HepG2 (cell line): Measurements from ENCODE around the gene HBS1L. TPM values are rescaled to one million over a fixed set of nuclear protein-coding genes. Genes with fewer than 3 reads are reported as not detected.
A peak's percentile ranks its signal among the peaks of the same experiment; 100 is the strongest.

ENCODE experiments used
- JUNB ChIP-seq: sonication (generic); formaldehyde crosslinking; IDR thresholded peaks from 2 replicates; pipeline ENCODE4 v1.8.0; 2022; ENCODE audit warnings: missing genetic modification reagents, mild to moderate bottlenecking, borderline replicate concordance
- RBM22 ChIP-seq: fragments of 200-400 bp; formaldehyde crosslinking; optimal IDR thresholded peaks from 2 replicates; pipeline ENCODE3; 2017; ENCODE audit warnings: mild to moderate bottlenecking, low read length, moderate library complexity
- RORA ChIP-seq: sonication (generic); formaldehyde crosslinking; IDR thresholded peaks from 2 replicates; pipeline ENCODE4 v1.5.0; 2020; ENCODE audit warnings: mild to moderate bottlenecking, missing genetic modification reagents, moderate library complexity
- SIN3A ChIP-seq: IDR thresholded peaks from 2 replicates; pipeline ENCODE4 v1.6.1; 2011; ENCODE audit warnings: low read depth, mild to moderate bottlenecking, control low read depth, low read length, borderline replicate concordance
- SMARCC2 ChIP-seq: fragments of 450-650 bp; IDR thresholded peaks from 2 replicates; pipeline ENCODE4 v1.6.1; 2017; ENCODE audit warnings: antibody characterized with exemption, mild to moderate bottlenecking
- TCF12 ChIP-seq, 2 experiments: fragments of 450-650 bp in 1 of 2; sonication (generic) in 1 of 2; formaldehyde crosslinking in 1 of 2; IDR thresholded peaks; 2 replicates each; pipeline versions ENCODE4 v1.6.1 to v1.8.0; 2017 to 2022; ENCODE audit warnings: antibody characterized with exemption in 1 of 2, mild to moderate bottlenecking in 1 of 2, missing genetic modification reagents in 1 of 2, moderate library complexity in 1 of 2
- TCF7 ChIP-seq: sonication (generic); IDR thresholded peaks from 2 replicates; pipeline ENCODE4 v1.6.1; 2016; ENCODE audit warnings: antibody characterized with exemption, low read depth
- ZNF124 ChIP-seq: sonication (generic); formaldehyde crosslinking; IDR thresholded peaks from 2 replicates; pipeline ENCODE4 v1.4.0; 2020; ENCODE audit warnings: missing genetic modification reagents
- ZNF282 ChIP-seq: fragments of 450-650 bp; IDR thresholded peaks from 2 replicates; pipeline ENCODE4 v1.6.1; 2018; ENCODE audit not compliant: partially characterized antibody
- ZNF749 ChIP-seq: sonication (generic); formaldehyde crosslinking; IDR thresholded peaks from 2 replicates; pipeline ENCODE4 v1.8.0; 2022; ENCODE audit warnings: mild to moderate bottlenecking, missing genetic modification reagents, moderate library complexity, borderline replicate concordance
- ZNF773 ChIP-seq: sonication (generic); formaldehyde crosslinking; IDR thresholded peaks from 2 replicates; pipeline ENCODE4 v1.4.0; 2020; ENCODE audit warnings: missing genetic modification reagents, borderline replicate concordance
- ZNF788 ChIP-seq: sonication (generic); formaldehyde crosslinking; IDR thresholded peaks from 2 replicates; pipeline ENCODE4 v1.5.0; 2020; ENCODE audit warnings: mild to moderate bottlenecking, missing genetic modification reagents, borderline replicate concordance
- polyA plus RNA-seq, 8 experiments: library from polyadenylated mRNA; depleted of rRNA in 3 of 8; stranded (reverse) in 7 of 8; unstranded in 1 of 8; fragments of >200 nt; fragmentation: Illumina TruSeq in 4 of 8; extraction: Trizol in 4 of 8; gene quantifications; 2 replicates each; pipeline versions ENCODE4 v1.2.1 to v1.2.3, GENCODE V29; 2011 to 2016; ENCODE audit warnings: low read depth in 4 of 8, missing spikeins in 1 of 8, mixed read lengths in 1 of 8; ENCODE audit not compliant: insufficient read depth in 1 of 8
- total RNA-seq, 5 experiments: library from RNA; depleted of rRNA; stranded (reverse); fragments of >200 nt; fragmentation: Illumina TruSeq; extraction: Trizol; gene quantifications; 2 replicates each; pipeline ENCODE4 v1.2.3, GENCODE V29; 2016; ENCODE audit warnings: low read depth in 1 of 5
- TF ChIP-seq, protein P1 (sequence below): sonication (generic); formaldehyde crosslinking; IDR thresholded peaks from 2 replicates; pipeline ENCODE4 v1.8.1; 2022; ENCODE audit warnings: low read depth, mild to moderate bottlenecking, missing genetic modification reagents
- TF ChIP-seq, protein P2 (sequence below): sonication (generic); formaldehyde crosslinking; IDR thresholded peaks from 2 replicates; pipeline ENCODE4 v1.4.0; 2020; ENCODE audit warnings: low read depth, mild to moderate bottlenecking, missing genetic modification reagents
- TF ChIP-seq, protein P3 (sequence below): sonication (generic); formaldehyde crosslinking; conservative IDR thresholded peaks from 2 replicates; pipeline ENCODE4 v1.4.0; 2020; ENCODE audit warnings: missing genetic modification reagents
- TF ChIP-seq, protein P4 (sequence below): sonication (generic); formaldehyde crosslinking; IDR thresholded peaks from 2 replicates; pipeline ENCODE4 v1.8.1; 2023; ENCODE audit warnings: mild to moderate bottlenecking, inconsistent platforms, moderate library complexity, missing genetic modification reagents, borderline replicate concordance
- TF ChIP-seq, protein P5 (sequence below): sonication (generic); formaldehyde crosslinking; IDR thresholded peaks from 2 replicates; pipeline ENCODE4 v1.5.0; 2020; ENCODE audit warnings: mild to moderate bottlenecking, missing genetic modification reagents

The HBS1L gene
- total and polyA plus RNA-seq, 2 of the 13 experiments (the other 11 are each of a cell fraction or from before 2014, with no cell fraction given), result 44.1 to 138 TPM

DNA sequence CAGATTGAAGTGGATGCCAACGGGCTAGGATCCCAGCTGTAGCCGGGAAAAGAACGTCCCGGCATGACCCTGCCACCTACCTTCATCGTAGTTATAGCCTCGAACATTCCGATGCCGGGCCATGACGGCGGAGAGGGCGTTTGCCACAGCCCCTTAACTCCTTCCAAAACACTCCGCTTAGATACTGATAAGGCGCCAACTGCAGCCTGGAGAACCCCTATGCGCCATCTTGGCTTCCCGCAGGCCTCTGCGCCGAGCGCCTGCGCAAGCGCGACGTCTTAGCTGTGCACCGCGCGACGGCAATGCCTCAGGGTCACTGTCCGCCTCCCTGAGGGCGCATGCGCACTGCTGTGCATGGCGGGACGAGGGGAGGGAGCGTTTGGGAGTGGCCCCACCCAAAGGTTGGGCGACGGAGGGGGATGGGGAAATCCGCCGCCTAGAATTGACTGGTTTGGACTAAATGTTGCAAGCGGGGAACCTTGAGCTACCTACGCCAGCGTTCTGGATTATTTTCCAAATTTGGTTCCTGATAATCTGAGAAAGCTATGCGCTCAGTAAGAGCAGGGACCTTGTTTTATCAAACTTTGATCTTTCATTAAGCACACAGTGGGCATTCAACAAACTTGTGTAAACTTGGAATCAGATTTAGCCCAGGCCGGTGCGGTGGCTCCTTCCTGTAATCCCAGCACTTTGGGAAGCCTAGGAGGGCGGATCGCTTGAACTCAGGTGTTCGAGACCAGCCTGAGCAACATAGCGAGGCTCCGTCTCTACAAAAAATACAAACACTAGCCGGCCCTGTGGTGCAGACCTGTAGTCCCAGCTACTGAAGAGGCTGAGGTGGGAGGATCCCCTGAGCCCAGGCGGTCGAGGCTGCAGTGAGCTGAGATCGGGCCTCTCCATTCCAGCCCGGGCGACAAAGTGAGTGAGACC is at the start of gene HBS1L (continued):
- TF ChIP-seq, protein P1, sequence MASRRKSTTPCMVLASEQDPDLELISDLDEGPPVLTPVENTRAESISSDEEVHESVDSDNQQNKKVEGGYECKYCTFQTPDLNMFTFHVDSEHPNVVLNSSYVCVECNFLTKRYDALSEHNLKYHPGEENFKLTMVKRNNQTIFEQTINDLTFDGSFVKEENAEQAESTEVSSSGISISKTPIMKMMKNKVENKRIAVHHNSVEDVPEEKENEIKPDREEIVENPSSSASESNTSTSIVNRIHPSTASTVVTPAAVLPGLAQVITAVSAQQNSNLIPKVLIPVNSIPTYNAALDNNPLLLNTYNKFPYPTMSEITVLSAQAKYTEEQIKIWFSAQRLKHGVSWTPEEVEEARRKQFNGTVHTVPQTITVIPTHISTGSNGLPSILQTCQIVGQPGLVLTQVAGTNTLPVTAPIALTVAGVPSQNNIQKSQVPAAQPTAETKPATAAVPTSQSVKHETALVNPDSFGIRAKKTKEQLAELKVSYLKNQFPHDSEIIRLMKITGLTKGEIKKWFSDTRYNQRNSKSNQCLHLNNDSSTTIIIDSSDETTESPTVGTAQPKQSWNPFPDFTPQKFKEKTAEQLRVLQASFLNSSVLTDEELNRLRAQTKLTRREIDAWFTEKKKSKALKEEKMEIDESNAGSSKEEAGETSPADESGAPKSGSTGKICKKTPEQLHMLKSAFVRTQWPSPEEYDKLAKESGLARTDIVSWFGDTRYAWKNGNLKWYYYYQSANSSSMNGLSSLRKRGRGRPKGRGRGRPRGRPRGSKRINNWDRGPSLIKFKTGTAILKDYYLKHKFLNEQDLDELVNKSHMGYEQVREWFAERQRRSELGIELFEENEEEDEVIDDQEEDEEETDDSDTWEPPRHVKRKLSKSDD, result no peak; the same call in 1 of the 2 replicates
- TF ChIP-seq TCF12 (IDR thresholded peaks at IDR 0.05) (no peak), TCF12 (CRISPR knock-in tag; IDR thresholded peaks at IDR 0.05) (peak; percentile 28; the same call in 1 of the 2 replicates), ZNF124 (CRISPR knock-in tag) (0 out of 2 replicates have a peak, but pooled peaks have one; percentile 56), JUNB (CRISPR knock-in tag) (no peak), ZNF788 (CRISPR knock-in tag) (peak; percentile 74; the same call in 1 of the 2 replicates), RBM22 (no peak), SMARCC2 (no peak), RORA (CRISPR knock-in tag) (no peak), ZNF749 (CRISPR knock-in tag) (peak; percentile 51; the same call in 1 of the 2 replicates), ZNF773 (CRISPR knock-in tag) (no peak), ZNF282 (no peak), TCF7 (no peak), SIN3A (peak; percentile 78; the same call in 1 of the 2 replicates)
- TF ChIP-seq, protein P2, sequence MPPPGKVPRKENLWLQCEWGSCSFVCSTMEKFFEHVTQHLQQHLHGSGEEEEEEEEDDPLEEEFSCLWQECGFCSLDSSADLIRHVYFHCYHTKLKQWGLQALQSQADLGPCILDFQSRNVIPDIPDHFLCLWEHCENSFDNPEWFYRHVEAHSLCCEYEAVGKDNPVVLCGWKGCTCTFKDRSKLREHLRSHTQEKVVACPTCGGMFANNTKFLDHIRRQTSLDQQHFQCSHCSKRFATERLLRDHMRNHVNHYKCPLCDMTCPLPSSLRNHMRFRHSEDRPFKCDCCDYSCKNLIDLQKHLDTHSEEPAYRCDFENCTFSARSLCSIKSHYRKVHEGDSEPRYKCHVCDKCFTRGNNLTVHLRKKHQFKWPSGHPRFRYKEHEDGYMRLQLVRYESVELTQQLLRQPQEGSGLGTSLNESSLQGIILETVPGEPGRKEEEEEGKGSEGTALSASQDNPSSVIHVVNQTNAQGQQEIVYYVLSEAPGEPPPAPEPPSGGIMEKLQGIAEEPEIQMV (CRISPR knock-in tag), result peak; percentile 16; the same call in 1 of the 2 replicates
- TF ChIP-seq, protein P3, sequence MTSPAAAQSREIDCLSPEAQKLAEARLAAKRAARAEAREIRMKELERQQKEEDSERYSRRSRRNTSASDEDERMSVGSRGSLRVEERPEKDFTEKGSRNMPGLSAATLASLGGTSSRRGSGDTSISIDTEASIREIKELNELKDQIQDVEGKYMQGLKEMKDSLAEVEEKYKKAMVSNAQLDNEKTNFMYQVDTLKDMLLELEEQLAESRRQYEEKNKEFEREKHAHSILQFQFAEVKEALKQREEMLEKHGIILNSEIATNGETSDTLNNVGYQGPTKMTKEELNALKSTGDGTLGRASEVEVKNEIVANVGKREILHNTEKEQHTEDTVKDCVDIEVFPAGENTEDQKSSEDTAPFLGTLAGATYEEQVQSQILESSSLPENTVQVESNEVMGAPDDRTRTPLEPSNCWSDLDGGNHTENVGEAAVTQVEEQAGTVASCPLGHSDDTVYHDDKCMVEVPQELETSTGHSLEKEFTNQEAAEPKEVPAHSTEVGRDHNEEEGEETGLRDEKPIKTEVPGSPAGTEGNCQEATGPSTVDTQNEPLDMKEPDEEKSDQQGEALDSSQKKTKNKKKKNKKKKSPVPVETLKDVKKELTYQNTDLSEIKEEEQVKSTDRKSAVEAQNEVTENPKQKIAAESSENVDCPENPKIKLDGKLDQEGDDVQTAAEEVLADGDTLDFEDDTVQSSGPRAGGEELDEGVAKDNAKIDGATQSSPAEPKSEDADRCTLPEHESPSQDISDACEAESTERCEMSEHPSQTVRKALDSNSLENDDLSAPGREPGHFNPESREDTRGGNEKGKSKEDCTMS (CRISPR knock-in tag), result 0 out of 2 replicates have a peak, but pooled peaks have one; percentile 70
- TF ChIP-seq, protein P4, sequence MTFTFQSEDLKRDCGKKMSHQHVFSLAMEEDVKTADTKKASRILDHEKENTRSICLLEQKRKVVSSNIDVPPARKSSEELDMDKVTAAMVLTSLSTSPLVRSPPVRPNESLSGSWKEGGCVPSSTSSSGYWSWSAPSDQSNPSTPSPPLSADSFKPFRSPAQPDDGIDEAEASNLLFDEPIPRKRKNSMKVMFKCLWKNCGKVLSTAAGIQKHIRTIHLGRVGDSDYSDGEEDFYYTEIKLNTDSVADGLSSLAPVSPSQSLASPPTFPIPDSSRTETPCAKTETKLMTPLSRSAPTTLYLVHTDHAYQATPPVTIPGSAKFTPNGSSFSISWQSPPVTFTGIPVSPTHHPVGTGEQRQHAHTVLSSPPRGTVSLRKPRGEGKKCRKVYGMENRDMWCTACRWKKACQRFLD (CRISPR knock-in tag), result peak; percentile 84; the same call in 1 of the 2 replicates
- TF ChIP-seq, protein P5, sequence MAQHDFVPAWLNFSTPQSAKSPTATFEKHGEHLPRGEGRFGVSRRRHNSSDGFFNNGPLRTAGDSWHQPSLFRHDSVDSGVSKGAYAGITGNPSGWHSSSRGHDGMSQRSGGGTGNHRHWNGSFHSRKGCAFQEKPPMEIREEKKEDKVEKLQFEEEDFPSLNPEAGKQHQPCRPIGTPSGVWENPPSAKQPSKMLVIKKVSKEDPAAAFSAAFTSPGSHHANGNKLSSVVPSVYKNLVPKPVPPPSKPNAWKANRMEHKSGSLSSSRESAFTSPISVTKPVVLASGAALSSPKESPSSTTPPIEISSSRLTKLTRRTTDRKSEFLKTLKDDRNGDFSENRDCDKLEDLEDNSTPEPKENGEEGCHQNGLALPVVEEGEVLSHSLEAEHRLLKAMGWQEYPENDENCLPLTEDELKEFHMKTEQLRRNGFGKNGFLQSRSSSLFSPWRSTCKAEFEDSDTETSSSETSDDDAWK (CRISPR knock-in tag), result no peak
